Activated B cell treated with CpG ODN at 0.5 μM for 24 hours (primary cell): ENCODE results near the gene RIPOR2. TPM values are rescaled to one million over a fixed set of nuclear protein-coding genes. Genes with fewer than 3 reads are reported as not detected.
"Not testable (repeated sequence)": the region's sequence is repeated elsewhere in the genome, so short reads cannot be mapped to it uniquely, and the experiment has no call there.

Experiments used
- ATAC-seq: fragments of 200-7000 bp; cut with Tn5 transposase; one replicate; pipeline ENCODE4 v1.10.0; 2021; ENCODE audit warnings: low read depth, mild to moderate bottlenecking, moderate library complexity
- CTCF ChIA-PET: fragments of 350-600 bp; sonication (Branson Sonifier 250); formaldehyde crosslinking; loops from one replicate; lab custom pipeline; 2021; ENCODE audit warnings: antibody characterized with exemption; lab: Charles Lee
- POLR2A ChIA-PET: fragments of 350-600 bp; sonication (Branson Sonifier 250); formaldehyde crosslinking; loops from one replicate; lab custom pipeline; 2021; ENCODE audit warnings: antibody characterized with exemption; lab: Charles Lee
- DNase-seq: peaks from one replicate; pipeline ENCODE4 v3.0.0; 2022
- H3K27ac Mint-ChIP-seq: one replicate; pipeline ENCODE4 v1.8.0; 2020; ENCODE audit warnings: mixed read lengths
- H3K27me3 Mint-ChIP-seq: one replicate; pipeline ENCODE4 v1.8.0; 2021; ENCODE audit warnings: mixed read lengths
- H3K36me3 Mint-ChIP-seq: one replicate; pipeline ENCODE4 v1.8.0; 2021; ENCODE audit warnings: low read depth, mixed read lengths
- H3K4me1 Mint-ChIP-seq: one replicate; pipeline ENCODE4 v1.8.0; 2021; ENCODE audit warnings: mixed read lengths
- H3K4me3 Mint-ChIP-seq: one replicate; pipeline ENCODE4 v1.8.0; 2020; ENCODE audit warnings: mild to moderate bottlenecking, mixed read lengths
- H3K9me3 Mint-ChIP-seq: one replicate; pipeline ENCODE4 v1.8.0; 2020; ENCODE audit warnings: mixed read lengths
- CTCF ChIP-seq: fragments of 200-600 bp; IDR thresholded peaks from one replicate; pipeline ENCODE4 v1.8.0; 2022; ENCODE audit warnings: antibody characterized with exemption, mild to moderate bottlenecking
- intact Hi-C: fragments of 100-400 bp; cut with micrococcal nuclease; formaldehyde crosslinking; loops from one replicate; pipeline ENCODE4 v1.15.1; 2024
- total RNA-seq: library from RNA; stranded (reverse); gene quantifications from 2 replicates; pipeline ENCODE4 v1.2.3, GENCODE V29; 2022

Gene RIPOR2
- total RNA-seq, 1 donor from 2014 or later, result 302 TPM

- Mint-ChIP-seq H3K36me3 (peaks cover 82% of the 10 kb centered on the region), H3K4me1 (peaks cover 84% of the 10 kb centered on the region), H3K4me3 (no peak overlapping the region), H3K27ac (peak overlapping the region; percentile 68), H3K9me3 (no peaks in the 10 kb centered on the region), H3K27me3 (no peaks in the 10 kb centered on the region)
- no peak for DNase-seq
- TF ChIP-seq CTCF, result no peak
- ATAC-seq, result no peak
- ChIA-PET POLR2A (no interaction called here), CTCF (interaction anchor here (1.2 kb wide), 2 partner anchors 23 to 112 kb away, joined by 3 to 7 read pairs; no protein-coding TSS in a partner anchor)
- intact Hi-C loops, result no loop called here
These were observed 55.3 kb downstream of the RIPOR2 start for GRCh38 chr6:24880451-24880850.

- POLR2A ChIA-PET, result interaction anchor here (0.6 kb wide), 1 partner anchor 176 kb away, joined by 7 read pairs; no protein-coding TSS in a partner anchor
These were observed 56.4 kb downstream of the RIPOR2 start for GRCh38 chr6:24879351-24879750.

GRCh38 chr6:24877747-24878146 is 58.0 kb downstream of the RIPOR2 start:
- DNase-seq, H3K9me3 Mint-ChIP-seq, ATAC-seq, H3K27me3 Mint-ChIP-seq, CTCF ChIA-PET, H3K4me3 Mint-ChIP-seq, POLR2A ChIA-PET, intact Hi-C loops: not testable (repeated sequence)
- H3K27ac Mint-ChIP-seq, result peak overlapping the region; percentile 27
- H3K36me3 Mint-ChIP-seq, result peaks cover 90% of the 10 kb centered on the region
- peaks cover 65% of the 10 kb centered on the region for H3K4me1 Mint-ChIP-seq

More at GRCh38 chr6:24879351-24879750, 56.4 kb downstream of the RIPOR2 start:
- no peak for TF ChIP-seq CTCF
- H3K4me3 Mint-ChIP-seq, result no peak overlapping the region
- peaks cover 81% of the 10 kb centered on the region for H3K4me1 Mint-ChIP-seq
- no peaks in the 10 kb centered on the region for H3K27me3 Mint-ChIP-seq
- H3K27ac Mint-ChIP-seq, result peak overlapping the region; percentile 68
- no peaks in the 10 kb centered on the region for H3K9me3 Mint-ChIP-seq
- intact Hi-C loops, result no loop called here
- ATAC-seq, result no peak
- CTCF ChIA-PET, result interaction anchor here (1.2 kb wide), 1 partner anchor 22 kb away, joined by 3 read pairs; no protein-coding TSS in a partner anchor
- peaks cover 85% of the 10 kb centered on the region for H3K36me3 Mint-ChIP-seq
- no peak for DNase-seq

DNA sequence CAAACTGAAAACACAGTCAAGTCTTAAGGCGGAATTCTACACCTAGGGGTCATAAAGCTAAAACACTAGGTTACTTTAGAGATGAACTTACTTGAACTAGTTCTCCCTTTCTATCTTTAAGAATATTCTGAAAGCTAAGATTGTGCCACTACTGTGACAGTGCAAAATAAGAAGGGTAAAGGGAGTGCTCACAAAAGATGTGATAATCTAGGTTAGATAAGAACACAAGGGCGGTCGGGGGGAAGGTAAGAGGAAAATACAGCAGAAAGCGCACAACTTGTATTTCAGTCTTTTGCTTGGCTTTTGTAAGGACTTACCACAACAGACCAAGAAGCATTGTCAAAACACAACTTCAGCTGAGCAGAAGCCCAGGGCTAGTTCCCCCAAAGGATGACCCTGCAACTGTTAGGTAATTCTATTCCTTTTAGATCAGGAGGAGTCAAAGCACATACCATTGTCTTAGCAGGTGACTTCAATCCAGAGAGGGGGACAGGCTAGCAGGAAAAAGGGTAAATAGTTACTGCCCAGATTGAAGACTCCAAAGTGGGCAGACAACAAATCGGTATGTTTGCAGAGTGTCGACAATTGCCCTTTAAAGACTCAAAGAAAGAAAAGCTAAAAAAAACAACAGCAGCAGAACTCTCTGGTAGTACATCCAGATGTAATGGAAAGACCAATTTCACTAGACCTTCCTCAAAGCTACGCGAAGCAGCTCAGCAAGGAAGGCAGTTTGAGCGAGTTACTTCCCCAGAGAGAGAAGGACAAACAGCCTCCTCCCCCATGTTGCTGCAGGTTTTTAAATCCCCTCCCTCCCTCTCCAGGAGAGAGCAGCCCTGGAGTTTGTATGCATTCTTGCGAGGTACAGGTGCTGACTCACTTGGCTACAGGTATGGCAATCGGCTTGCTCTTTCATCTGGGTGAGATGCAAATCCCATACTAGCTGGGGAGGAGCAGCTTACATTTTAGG is 59.0 kb downstream of the RIPOR2 start:
- no peak for ATAC-seq
- no peaks in the 10 kb centered on the region for H3K27me3 Mint-ChIP-seq
- intact Hi-C loops, result no loop called here
- peaks cover 56% of the 10 kb centered on the region for H3K4me1 Mint-ChIP-seq
- ChIA-PET POLR2A (interaction anchor here (0.5 to 1.6 kb wide), 2 partner anchors 45 to 114 kb away, joined by 3 read pairs; no protein-coding TSS in a partner anchor), CTCF (interaction anchor here (1.2 kb wide), 1 partner anchor 10 kb away, joined by 3 read pairs; no protein-coding TSS in a partner anchor)
- no peaks in the 10 kb centered on the region for H3K9me3 Mint-ChIP-seq
- TF ChIP-seq CTCF, result no peak
- H3K4me3 Mint-ChIP-seq, result no peak overlapping the region
- peaks cover 89% of the 10 kb centered on the region for H3K36me3 Mint-ChIP-seq
- H3K27ac Mint-ChIP-seq, result peak overlapping the region; percentile 77
- DNase-seq, result no peak

GRCh38 chr6:24875534-24875901 is 60.2 kb downstream of the RIPOR2 start:
- intact Hi-C loops, result no loop called here
- no peak for ATAC-seq
- Mint-ChIP-seq H3K9me3 (no peaks in the 10 kb centered on the region), H3K27me3 (no peaks in the 10 kb centered on the region), H3K36me3 (peaks cover 92% of the 10 kb centered on the region), H3K4me3 (no peak overlapping the region), H3K27ac (peak overlapping the region; percentile 77), H3K4me1 (peaks cover 45% of the 10 kb centered on the region)
- DNase-seq, result no peak
- TF ChIP-seq CTCF, result no peak
- CTCF ChIA-PET, result no interaction called here
- POLR2A ChIA-PET, result interaction anchor here (1.1 kb wide), 1 partner anchor 11 kb away, joined by 3 read pairs; no protein-coding TSS in a partner anchor
